ENCODE results near the gene THADA.

GRCh38 chr2:43372416-43373081 is 223.3 kb downstream of the THADA start:
- TF ChIP-seq CTCF (IDR thresholded peaks at IDR 0.05; ENCODE audit: low read length) (no peak), EZH2 (IDR thresholded peaks at IDR 0.05; ENCODE audit: borderline replicate concordance, low read length) (no peak)
